Testis (tissue), 3 donors: ENCODE measurements around the gene TPSG1. TPM values are rescaled to one million over a fixed set of nuclear protein-coding genes. Genes with fewer than 3 reads are reported as not detected.
"Not testable (repeated sequence)": the region's sequence is repeated elsewhere in the genome, so short reads cannot be mapped to it uniquely, and the experiment has no call there.

ENCODE experiments used
- DNase-seq: peaks from one replicate; pipeline ENCODE4 v3.0.0-alpha.2; 2019
- H3K27ac ChIP-seq, 2 donors: fragments of 200-600 bp; sonication (generic); one replicate each; pipeline ENCODE4 v1.5.1; 2019
- H3K27me3 ChIP-seq: fragments of 200-600 bp; sonication (generic); one replicate; pipeline ENCODE4 v1.5.1; 2019
- H3K36me3 ChIP-seq: fragments of 200-600 bp; sonication (generic); one replicate; pipeline ENCODE4 v1.5.1; 2017; ENCODE audit warnings: low read depth; ENCODE audit errors: missing control alignments
- H3K4me1 ChIP-seq: fragments of 200-600 bp; sonication (generic); one replicate; pipeline ENCODE4 v1.5.1; 2019
- H3K4me3 ChIP-seq, 2 donors: fragments of 200-600 bp; sonication (generic); one replicate each; pipeline ENCODE4 v1.5.1; 2017 to 2019
- H3K9me3 ChIP-seq: fragments of 200-600 bp; sonication (generic); one replicate; pipeline ENCODE4 v1.5.1; 2017
- POLR2A ChIP-seq: fragments of 450-650 bp; IDR thresholded peaks from one replicate; pipeline ENCODE4 v1.6.1; 2017; ENCODE audit warnings: antibody characterized with exemption, mild to moderate bottlenecking, moderate library complexity
- WGBS, 2 donors: methylation state at CpG; one replicate each; pipeline ENCODE4 v1.1.5; 2018; 5-methylcytosine and 5-hydroxymethylcytosine counted together
- intact Hi-C: fragments of 100-400 bp; cut with DNase I; formaldehyde crosslinking; loops from one replicate; pipeline ENCODE4 v1.15.1; 2023; ENCODE audit warnings: low total_unique reads
- polyA plus RNA-seq: library from polyadenylated mRNA; stranded (reverse); fragments of 350-450 nt; fragmentation: Illumina TruSeq; extraction: RNeasy Lipid Tissue Mini Kit (QIAGEN cat#74804); gene quantifications from one replicate; pipeline ENCODE4 v1.2.3, GENCODE V29; 2014; ENCODE audit warnings: low read depth, low replicate concordance; ENCODE audit not compliant: insufficient read depth
- total RNA-seq, 2 donors: library from RNA; depleted of rRNA; stranded (reverse); fragments of >200 nt; gene quantifications; one replicate each; pipeline ENCODE4 v1.2.3, GENCODE V29; 2016
- TF ChIP-seq, protein P1 (sequence below), 3 experiments: fragments of 450-650 bp in 2 of 3; fragments of 200-600 bp in 1 of 3; sonication (generic) in 1 of 3; IDR thresholded peaks; one replicate each; pipeline ENCODE4 v1.5.1; 2016 to 2019; ENCODE audit warnings: antibody characterized with exemption in 3 of 3, mild to moderate bottlenecking in 2 of 3, moderate library complexity in 1 of 3

The TPSG1 gene
- total and polyA plus RNA-seq, 3 donors from 2014 or later, result 1.2 TPM; not detected in 2

- Histone ChIP-seq H3K9me3 (no peaks in the 10 kb centered on the region), H3K27me3 (no peaks in the 10 kb centered on the region), H3K4me1 (no peaks in the 10 kb centered on the region), H3K27ac (no peak overlapping the region), H3K4me3 (no peak overlapping the region), H3K36me3 (no peaks in the 10 kb centered on the region)
- 63 to 78% methylated on average over 11 to 16 of the region's 19 CpGs for WGBS, 2 donors
- no peak for DNase-seq
- intact Hi-C loops, result loop anchor here (5.0 kb wide), 1 partner anchor 87 kb away; no protein-coding TSS in a partner anchor
- TF ChIP-seq, protein P1, sequence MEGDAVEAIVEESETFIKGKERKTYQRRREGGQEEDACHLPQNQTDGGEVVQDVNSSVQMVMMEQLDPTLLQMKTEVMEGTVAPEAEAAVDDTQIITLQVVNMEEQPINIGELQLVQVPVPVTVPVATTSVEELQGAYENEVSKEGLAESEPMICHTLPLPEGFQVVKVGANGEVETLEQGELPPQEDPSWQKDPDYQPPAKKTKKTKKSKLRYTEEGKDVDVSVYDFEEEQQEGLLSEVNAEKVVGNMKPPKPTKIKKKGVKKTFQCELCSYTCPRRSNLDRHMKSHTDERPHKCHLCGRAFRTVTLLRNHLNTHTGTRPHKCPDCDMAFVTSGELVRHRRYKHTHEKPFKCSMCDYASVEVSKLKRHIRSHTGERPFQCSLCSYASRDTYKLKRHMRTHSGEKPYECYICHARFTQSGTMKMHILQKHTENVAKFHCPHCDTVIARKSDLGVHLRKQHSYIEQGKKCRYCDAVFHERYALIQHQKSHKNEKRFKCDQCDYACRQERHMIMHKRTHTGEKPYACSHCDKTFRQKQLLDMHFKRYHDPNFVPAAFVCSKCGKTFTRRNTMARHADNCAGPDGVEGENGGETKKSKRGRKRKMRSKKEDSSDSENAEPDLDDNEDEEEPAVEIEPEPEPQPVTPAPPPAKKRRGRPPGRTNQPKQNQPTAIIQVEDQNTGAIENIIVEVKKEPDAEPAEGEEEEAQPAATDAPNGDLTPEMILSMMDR (IDR thresholded peaks at IDR 0.05), result no peak
- no peak for TF ChIP-seq POLR2A
These were observed 25.6 kb downstream of the TPSG1 start for GRCh38 chr16:1199347-1200013.

DNA sequence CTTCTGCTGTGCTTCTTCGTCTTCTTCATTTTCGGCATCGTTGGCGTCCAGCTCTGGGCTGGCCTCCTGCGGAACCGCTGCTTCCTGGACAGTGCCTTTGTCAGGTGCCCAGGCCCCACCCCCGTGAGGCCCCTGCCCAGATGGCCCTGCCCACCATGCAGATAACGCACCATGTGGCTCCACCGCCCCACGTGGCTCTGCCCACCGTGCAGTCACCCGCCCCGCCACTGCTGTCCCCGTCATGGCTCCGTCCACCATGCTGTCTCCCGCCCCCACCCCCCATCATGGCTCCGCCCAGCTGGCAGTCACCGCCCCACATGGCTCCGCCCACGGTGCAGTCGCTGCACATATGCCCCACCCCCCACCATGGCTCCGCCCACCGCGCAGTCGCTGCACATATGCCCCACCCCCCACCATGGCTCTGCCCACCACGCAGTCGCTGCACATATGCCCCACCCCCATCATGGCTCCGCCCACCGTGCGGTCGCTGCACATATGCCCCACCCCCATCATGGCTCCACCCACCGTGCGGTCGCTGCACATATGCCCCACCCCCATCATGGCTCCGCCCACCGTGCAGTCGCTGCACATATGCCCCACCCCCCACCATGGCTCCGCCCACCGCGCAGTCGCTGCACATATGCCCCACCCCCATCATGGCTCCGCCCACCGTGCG lies 26.3 kb downstream of the TPSG1 start:
- intact Hi-C loops, result loop anchor here (5.0 kb wide), 1 partner anchor 87 kb away; no protein-coding TSS in a partner anchor
- DNase-seq, result peak; percentile 61
- not testable (repeated sequence) for H3K27ac ChIP-seq, H3K36me3 ChIP-seq, H3K4me1 ChIP-seq, H3K4me3 ChIP-seq, H3K9me3 ChIP-seq, H3K27me3 ChIP-seq
- WGBS, 2 donors, result 74 to 98% methylated on average over 7 to 25 of the region's 44 CpGs

DNA sequence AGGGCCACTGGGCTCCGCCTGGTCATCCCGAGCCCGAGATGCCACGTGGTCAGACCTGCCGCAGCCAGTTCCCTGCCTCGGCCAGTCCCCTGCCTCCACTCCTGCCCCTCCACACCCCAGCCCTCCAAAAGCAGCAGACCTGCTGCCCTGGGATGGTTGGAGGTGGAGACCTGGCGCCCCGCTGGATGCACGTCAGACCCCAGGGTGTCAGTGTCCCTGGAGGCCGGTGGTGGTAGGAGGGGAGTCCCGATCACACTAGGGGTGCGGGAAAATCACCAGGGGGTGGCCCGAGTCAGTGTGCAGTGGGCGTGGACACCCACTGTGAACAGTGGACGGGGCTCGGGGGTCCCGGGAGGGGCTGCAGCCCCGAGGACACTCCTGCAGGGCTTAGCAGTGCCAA lies 26.9 kb downstream of the TPSG1 start:
- Histone ChIP-seq H3K4me1 (no peaks in the 10 kb centered on the region), H3K4me3 (no peak overlapping the region), H3K27ac (no peak overlapping the region), H3K9me3 (no peaks in the 10 kb centered on the region), H3K27me3 (no peaks in the 10 kb centered on the region), H3K36me3 (no peaks in the 10 kb centered on the region)
- DNase-seq, result no peak
- intact Hi-C loops, result loop anchor here (5.0 kb wide), 1 partner anchor 86 kb away; no protein-coding TSS in a partner anchor
- TF ChIP-seq, protein P1 (IDR thresholded peaks at IDR 0.05), result no peak
- WGBS, 2 donors, result 89 to 90% methylated on average over 5 to 18 of the region's 18 CpGs

- no peak for DNase-seq
- no peaks in the 10 kb centered on the region for H3K4me1 ChIP-seq
- intact Hi-C loops, result loop anchor here (5.0 kb wide), 1 partner anchor 85 kb away; no protein-coding TSS in a partner anchor
- no peak overlapping the region for H3K27ac ChIP-seq
- no peaks in the 10 kb centered on the region for H3K9me3 ChIP-seq
- no peak for TF ChIP-seq POLR2A
- TF ChIP-seq, protein P1 (IDR thresholded peaks at IDR 0.05), result no peak
- no peaks in the 10 kb centered on the region for H3K27me3 ChIP-seq
- no peak overlapping the region for H3K4me3 ChIP-seq
- no peaks in the 10 kb centered on the region for H3K36me3 ChIP-seq
- 73 to 84% methylated on average over 16 to 19 of the region's 19 CpGs for WGBS, 2 donors
These were observed 27.7 kb downstream of the TPSG1 start for GRCh38 chr16:1197237-1197866.

DNA sequence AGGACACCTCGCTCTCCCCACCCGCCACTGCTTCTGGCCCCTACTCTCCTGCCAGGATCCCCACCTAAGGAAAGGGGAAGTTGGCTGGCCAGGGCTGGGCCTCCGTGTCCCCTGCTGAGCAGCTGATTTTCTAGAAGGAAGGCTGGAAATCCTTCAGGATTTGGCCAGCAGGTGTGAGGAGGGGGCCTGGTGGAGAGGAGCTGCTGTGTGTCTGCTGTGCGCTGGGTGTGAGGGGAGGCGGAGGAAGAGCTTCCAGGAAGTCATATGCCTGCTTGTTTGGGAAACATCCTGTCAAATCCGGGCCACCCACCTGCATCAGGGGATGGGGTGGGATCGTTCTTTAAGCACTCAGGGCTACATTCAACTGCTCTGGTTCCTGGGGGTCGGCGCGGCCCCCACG lies 28.6 kb downstream of the TPSG1 start:
- Histone ChIP-seq H3K4me3 (no peak overlapping the region), H3K4me1 (no peaks in the 10 kb centered on the region), H3K36me3 (no peaks in the 10 kb centered on the region), H3K27ac (no peak overlapping the region), H3K9me3 (no peaks in the 10 kb centered on the region), H3K27me3 (no peaks in the 10 kb centered on the region)
- TF ChIP-seq POLR2A, result no peak
- TF ChIP-seq, protein P1 (IDR thresholded peaks at IDR 0.05), result no peak
- intact Hi-C loops, result loop anchor here (5.0 kb wide), 1 partner anchor 84 kb away; no protein-coding TSS in a partner anchor
- WGBS, 2 donors, result 78 to 82% methylated on average over 6 to 11 of the region's 11 CpGs
- DNase-seq, result no peak
